Sigmoid colon (tissue), 4 donors: ENCODE data around the gene PNRC1.

ENCODE experiments used
- CTCF ChIP-seq, 4 experiments: fragments of 450-650 bp in 3 of 4; fragments of 200-600 bp in 1 of 4; IDR thresholded peaks; one replicate each; pipeline ENCODE4 v1.5.1; 2016 to 2019; ENCODE audit warnings: antibody characterized with exemption in 4 of 4, mild to moderate bottlenecking in 3 of 4, moderate library complexity in 2 of 4
- EP300 ChIP-seq, 4 donors: sonication (generic); formaldehyde crosslinking; IDR thresholded peaks; one replicate each; pipeline ENCODE4 v1.6.1; 2017; ENCODE audit warnings: antibody characterized with exemption in 4 of 4
- POLR2A ChIP-seq, 2 donors: fragments of 450-650 bp; IDR thresholded peaks; one replicate each; pipeline ENCODE4 v1.6.1; 2016; ENCODE audit warnings: antibody characterized with exemption in 2 of 2, mild to moderate bottlenecking in 2 of 2, moderate library complexity in 2 of 2
- POLR2AphosphoS5 ChIP-seq, 4 donors: sonication (generic); formaldehyde crosslinking; IDR thresholded peaks; one replicate each; pipeline ENCODE4 v1.6.1; 2017; ENCODE audit warnings: antibody characterized with exemption in 4 of 4

DNA sequence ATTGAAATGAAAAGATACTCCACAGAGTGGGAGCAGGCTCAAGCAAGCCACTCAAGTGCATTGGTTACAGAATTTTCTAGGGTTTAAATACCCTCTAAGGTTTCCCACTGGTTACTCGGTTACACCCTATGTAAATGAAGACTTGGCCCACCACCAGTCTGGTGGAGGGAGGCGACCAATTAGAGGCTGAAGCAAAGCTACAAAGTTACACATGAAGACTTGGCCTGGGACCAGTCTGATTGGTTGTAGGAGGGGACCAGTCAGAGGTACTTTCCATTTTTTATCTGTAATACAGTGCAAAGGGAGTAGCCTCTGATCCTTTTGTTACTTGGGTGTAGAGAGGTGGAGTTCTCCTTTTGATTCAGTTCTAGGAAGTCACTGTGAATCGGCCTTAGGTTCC is 29.7 kb downstream of the PNRC1 start:
- TF ChIP-seq CTCF (IDR thresholded peaks at IDR 0.05) (no peak), POLR2AphosphoS5 (IDR thresholded peaks at IDR 0.05) (no peak), EP300 (IDR thresholded peaks at IDR 0.05) (no peak), POLR2A (IDR thresholded peaks at IDR 0.05) (no peak)
